Fibroblast of villous mesenchyme (primary cell): ENCODE data around the gene SOS1. TPM values are rescaled to one million over a fixed set of nuclear protein-coding genes. Genes with fewer than 3 reads are reported as not detected.

Experiments
- DNase-seq: peaks from one replicate; pipeline ENCODE4 v3.0.0-alpha.2; 2010; ENCODE audit warnings: low read depth
- H3K4me3 ChIP-seq: 2 replicates; pipeline ENCODE4 v1.5.1; 2011; ENCODE audit warnings: low read depth, mild to moderate bottlenecking, low read length
- CTCF ChIP-seq: IDR thresholded peaks from 2 replicates; pipeline ENCODE4 v1.5.1; 2012; ENCODE audit warnings: low read depth, mild to moderate bottlenecking, low read length; ENCODE audit not compliant: insufficient read depth
- total RNA-seq: library from RNA; depleted of rRNA; stranded (reverse); fragments of >200 nt; gene quantifications from 2 replicates; pipeline ENCODE4 v1.2.3, GENCODE V29; 2012

Gene SOS1
- total RNA-seq, 1 donor, result 21.2 TPM

DNA sequence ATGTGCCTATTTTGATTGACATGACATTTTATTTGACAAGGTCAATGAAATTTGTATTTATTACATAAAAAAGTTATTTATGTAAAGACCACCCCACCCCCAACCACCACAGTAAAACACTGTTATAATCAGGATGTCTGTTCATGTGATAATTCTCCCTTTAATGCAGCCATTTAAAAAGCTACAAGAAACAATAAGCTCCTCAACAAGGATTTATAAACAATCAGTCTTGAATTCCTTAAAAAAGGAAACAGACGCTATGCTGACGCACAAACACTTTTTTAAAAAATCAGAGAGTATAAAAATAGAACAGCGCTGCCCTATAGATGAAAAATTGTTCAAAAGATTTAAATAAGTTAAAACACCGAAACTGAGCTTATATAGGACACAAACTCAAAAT is 102.2 kb downstream of the SOS1 start:
- no peak for TF ChIP-seq CTCF
- DNase-seq, result no peak
- H3K4me3 ChIP-seq, result no peak overlapping the region

DNA sequence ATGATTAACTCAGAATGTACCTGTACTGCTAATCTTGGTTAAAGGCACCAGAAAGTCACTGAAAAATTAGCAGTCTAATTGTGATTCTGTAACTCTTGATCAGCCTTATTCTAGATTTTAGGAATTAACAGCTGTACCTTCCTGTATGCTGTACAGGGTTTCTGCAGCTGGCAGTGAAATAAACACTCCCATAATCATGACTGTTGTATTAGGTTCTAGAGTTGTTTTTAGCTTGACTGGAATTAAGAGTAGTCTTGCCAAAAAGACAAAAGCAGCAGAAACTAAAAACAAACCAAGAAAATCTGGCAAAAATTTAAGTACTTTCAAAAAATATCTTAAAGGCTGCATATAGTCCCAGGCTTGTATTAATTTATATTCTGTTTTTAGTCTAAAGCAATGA is 103.5 kb downstream of the SOS1 start:
- H3K4me3 ChIP-seq, result no peak overlapping the region
- no peak for TF ChIP-seq CTCF
- no peak for DNase-seq

DNA sequence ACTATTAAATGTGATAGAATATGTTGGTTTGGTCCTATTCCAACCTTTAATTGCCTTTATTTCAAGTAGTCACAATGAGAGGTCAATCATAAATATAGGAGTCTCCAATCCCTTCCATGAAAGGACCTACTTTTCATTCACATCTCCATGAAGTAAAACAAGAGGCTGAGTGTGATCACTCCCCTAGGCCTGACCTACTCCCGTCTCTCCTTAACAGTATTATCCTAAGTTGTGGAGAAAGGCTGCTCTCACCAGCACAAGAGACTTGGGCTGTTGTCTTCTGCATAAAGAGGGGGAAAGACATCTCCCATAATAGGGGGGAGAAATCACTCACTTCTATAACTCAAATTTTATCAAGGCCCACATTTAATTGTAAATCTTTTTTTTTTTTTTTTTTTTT is 105.4 kb downstream of the SOS1 start:
- TF ChIP-seq CTCF, result no peak
- H3K4me3 ChIP-seq, result no peak overlapping the region
- DNase-seq, result no peak

DNA sequence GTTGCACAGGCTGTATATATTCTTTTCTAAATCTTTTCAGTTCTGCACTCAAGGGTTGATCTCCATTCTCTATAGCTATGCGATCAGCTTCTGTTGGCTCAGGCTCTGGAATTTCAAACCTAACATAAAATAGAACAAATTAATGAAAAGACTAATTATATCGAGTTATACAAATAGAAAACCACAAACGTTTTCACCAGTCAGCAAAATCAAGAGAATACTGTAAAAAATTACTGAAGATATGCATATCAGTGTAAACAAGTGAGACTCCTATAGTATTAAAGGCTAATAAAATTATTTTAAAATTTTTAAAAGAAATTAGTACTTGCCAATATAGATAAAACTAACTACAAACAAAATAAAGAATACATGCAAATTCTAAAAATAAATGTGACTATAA is 107.0 kb downstream of the SOS1 start:
- no peak overlapping the region for H3K4me3 ChIP-seq
- DNase-seq, result no peak
- TF ChIP-seq CTCF, result no peak

GRCh38 chr2:39008665-39009064 is 112.2 kb downstream of the SOS1 start:
- no peak for TF ChIP-seq CTCF
- H3K4me3 ChIP-seq, result no peak overlapping the region
- peak; percentile 44 for DNase-seq

- no peak overlapping the region for H3K4me3 ChIP-seq
- no peak for TF ChIP-seq CTCF
- no peak for DNase-seq
Measured at GRCh38 chr2:39007875-39008504, 112.9 kb downstream of the SOS1 start.

DNA sequence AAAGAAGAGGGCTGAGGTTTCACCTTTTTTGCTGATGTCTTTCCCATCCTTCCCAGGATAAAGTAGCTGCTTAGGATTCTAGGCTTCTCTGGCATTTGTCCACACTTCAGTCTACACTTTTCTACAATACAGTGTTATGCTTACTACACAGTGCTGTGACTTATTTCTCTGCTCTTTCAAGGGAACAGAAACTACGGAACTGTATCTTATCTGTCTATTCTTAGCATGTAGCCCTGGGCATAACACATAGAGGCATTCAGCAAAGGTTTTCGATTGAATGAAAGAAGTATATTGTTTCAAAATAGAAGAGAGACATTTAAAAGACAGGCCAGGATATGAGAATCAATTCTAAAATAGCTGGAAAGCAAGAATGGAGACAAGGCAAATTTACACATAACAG is 120.3 kb downstream of the SOS1 start:
- no peak for DNase-seq
- no peak overlapping the region for H3K4me3 ChIP-seq
- TF ChIP-seq CTCF, result no peak
